Measurements from ENCODE around the gene RASA4B.
A peak's percentile ranks its signal among the peaks of the same experiment; 100 is the strongest.

The RASA4B gene

DNA sequence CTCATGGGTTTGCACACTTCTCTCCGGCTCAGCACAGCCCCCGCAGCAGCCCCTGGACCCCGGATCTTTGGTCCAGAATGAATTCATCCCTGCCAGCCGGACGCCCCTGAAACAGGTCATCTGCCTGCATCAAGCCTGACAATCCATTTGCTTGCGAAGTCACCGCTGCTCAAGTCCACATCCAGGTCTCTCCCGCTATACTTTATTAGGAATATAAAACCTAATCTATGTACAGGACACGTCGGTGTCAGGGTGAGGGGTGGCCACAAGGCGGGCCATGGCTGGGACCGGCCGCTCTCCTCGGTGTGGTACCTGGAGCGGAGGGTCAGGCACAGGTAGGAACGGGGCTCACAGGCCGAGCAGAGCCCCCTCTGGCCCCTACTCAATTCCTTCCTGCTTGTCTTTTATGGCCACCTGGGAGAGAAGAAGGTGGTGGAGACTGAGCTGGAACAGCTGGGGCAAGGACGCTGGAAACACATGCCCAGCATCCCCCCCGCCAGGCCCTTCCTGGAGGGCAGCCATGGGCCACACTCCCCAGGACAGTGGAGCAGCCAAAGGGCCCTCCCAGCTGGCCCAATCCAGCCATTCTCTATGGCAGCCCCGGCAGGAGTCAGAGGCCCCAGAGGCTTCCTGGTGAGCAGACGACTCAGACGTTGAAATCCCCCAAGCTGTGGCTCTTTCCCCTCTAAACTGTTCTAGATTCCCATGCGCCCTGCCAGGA is 44.1 kb downstream of the RASA4B start:
- no peak for DNase-seq
- TF ChIP-seq POLR2A (IDR thresholded peaks at IDR 0.05; ENCODE audit: low read length) (no peak), GATA1 (IDR thresholded peaks at IDR 0.05; ENCODE audit: low read depth, low read length) (no peak)

DNA sequence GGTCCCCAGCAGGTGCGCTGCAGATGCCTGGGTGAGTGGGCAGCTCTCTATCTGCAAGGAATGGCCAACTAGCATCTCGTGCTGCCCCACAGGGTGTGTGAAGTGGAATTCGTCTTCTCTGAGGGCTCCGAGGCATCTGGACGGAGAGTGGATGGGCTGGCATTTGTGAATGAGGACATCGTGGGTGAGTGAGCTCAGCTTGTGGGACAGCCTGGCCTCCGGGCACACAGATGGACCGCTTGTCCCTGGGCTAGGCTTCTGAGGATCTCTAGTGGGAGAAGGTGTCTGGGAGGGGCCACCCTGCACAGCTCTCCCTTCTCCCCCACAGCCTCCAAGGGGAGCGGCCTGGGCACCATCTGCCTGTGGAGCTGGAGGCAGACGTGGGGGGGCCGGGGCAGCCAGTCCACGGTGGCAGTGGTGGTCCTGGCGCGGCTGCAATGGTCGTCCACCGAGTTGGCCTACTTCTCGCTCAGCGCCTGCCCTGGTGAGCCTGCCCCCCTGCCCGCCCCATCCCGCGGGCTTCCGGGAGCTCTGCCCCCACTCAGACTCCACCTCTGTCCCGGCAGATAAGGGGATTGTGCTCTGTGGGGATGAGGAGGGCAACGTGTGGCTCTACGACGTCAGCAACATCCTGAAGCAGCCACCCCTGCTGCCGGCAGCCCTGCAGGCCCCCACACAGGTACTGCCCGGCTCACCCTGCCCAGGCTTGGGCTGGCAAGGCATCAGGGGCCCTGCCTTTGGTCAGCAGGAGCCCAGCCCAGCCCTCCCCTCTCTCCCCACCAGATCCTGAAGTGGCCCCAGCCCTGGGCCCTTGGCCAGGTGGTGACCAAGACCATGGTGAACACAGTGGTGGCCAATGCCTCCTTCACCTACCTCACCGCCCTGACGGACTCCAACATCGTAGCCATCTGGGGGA is 45.2 kb downstream of the RASA4B start:
- TF ChIP-seq GATA1 (IDR thresholded peaks at IDR 0.05; ENCODE audit: low read depth, low read length) (no peak), POLR2A (IDR thresholded peaks at IDR 0.05; ENCODE audit: low read length) (no peak)
- peak; percentile 13 to 29 for DNase-seq

DNA sequence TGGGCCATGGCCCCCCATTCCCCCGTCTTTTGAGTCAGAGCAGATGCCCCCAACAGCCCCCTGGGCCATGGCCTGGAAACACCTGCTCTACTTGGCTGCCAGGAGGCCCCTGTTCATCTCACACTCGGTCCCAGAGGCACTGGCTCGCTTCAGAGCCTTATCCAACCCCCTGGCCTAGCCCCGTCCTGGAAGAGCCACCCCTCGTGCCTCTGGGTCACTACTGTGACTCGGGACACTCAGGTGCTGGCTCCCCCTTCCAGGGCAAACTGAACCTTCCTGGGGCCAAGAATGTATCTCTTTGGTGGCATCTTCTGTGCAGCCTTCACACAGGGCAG is 45.8 kb downstream of the RASA4B start:
- DNase-seq: no peak
- TF ChIP-seq GATA1 (IDR thresholded peaks at IDR 0.05; ENCODE audit: low read depth, low read length): no peak
- TF ChIP-seq POLR2A (IDR thresholded peaks at IDR 0.05; ENCODE audit: low read length): no peak

DNA sequence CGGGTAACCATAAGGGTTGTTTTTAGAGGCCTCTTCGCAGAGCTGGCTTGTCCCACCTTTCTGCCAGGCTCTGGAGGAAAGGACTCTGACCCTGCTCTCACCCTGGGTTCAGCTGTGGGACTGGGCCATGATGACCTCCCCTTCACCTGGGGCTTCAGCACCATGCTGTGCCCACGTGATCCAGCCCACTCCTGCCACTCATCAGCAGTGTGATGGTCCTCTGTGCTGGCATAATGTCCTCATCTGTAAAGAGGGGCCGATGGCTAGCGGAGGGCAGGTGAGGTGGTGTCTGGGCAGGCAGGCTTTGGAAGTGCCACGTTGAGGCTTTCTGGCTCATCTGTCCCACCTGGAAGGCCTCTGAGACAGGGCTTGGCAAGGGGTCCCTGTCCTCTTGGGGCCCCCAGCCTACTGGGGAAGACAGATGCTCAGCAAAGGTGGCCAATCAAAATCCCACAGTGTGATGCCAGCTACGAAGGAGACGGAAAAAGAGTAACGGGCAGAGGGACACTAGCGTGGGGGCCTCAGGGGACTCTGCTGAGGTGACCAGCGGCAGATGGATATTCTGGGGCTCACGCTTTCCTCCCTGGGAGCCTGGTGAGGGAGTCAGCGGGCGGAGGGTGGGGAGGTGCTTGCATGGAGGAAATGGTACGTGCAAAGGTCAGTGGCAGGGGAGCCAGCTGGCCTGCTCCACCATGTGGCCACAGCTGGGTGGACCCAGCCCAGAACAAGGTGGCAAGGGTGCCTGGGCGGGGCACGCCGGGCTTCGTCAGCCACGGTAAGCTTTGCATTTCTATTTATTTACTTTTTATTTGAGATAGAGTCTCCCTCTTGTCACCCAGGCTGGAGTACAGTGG is 47.4 kb downstream of the RASA4B start:
- DNase-seq: no peak
- no peak for TF ChIP-seq POLR2A (IDR thresholded peaks at IDR 0.05; ENCODE audit: low read length)
- TF ChIP-seq GATA1 (IDR thresholded peaks at IDR 0.05; ENCODE audit: low read depth, low read length): no peak

DNA sequence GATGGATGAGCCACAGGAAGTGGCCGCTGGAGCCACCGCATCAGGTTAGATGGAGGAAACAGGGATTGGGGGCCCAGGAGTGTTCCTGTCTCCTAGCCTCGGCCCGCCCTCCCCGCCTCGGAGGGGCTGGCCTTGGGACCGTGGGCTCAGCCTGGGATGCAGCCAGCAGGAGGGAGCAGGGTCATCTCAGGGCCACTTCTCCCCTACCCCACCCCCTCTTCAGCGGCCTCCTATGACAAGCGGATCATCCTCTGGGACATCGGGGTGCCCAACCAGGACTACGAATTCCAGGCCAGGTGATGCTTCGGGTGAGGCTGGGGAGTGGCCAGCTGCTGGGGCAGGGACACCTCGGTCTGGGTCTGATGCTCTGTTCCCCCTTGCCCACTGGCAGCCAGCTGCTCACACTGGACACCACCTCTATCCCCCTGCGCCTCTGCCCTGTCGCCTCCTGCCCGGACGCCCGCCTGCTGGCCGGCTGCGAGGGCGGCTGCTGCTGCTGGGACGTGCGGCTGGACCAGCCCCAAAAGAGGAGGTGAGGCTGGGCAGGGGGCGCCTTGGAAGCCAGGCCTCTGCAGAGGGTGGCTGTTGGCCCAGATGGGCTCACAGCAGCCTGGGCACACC is 48.1 kb downstream of the RASA4B start:
- no peak for DNase-seq
- no peak for TF ChIP-seq GATA1 (IDR thresholded peaks at IDR 0.05; ENCODE audit: low read depth, low read length)

DNA sequence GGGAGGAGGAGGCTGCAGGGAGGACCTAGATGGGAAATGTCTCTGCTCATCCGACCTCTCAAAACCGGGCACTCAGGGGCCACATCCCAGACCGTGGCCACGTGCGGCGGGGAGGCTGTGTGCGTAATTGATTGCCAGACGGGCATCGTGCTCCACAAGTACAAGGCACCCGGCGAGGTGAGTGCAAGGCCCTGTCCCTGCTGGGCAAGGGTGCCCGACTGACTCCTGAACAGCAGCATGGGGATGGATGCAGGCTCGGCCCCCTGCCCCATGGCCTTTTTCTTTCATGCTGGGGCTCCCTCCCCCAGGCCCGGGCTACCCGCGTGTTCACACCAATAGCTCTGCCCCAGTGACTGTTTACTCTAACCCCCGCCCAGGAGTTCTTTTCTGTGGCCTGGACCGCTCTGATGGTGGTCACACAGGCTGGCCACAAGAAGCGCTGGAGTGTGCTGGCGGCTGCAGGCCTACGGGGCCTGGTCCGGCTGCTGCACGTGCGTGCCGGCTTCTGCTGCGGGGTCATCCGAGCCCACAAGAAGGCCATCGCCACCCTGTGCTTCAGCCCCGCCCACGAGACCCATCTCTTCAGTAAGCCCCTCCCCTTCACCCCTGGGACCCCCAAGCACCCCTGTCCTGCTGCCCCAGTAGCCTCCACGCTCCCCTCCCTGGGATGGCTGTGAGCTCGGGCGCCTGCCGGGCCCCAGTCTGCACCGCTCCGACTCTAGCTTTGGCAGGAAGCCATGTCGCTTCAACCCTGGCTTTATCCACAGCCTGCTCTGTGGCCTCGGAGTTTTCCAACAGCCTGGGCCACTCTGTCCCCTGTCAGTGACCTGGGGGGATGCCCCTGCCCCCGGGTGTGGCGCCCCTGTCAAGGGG is 48.9 kb downstream of the RASA4B start:
- TF ChIP-seq POLR2A (IDR thresholded peaks at IDR 0.05; ENCODE audit: low read length): no peak
- TF ChIP-seq GATA1 (IDR thresholded peaks at IDR 0.05; ENCODE audit: low read depth, low read length): no peak
- no peak for DNase-seq

DNA sequence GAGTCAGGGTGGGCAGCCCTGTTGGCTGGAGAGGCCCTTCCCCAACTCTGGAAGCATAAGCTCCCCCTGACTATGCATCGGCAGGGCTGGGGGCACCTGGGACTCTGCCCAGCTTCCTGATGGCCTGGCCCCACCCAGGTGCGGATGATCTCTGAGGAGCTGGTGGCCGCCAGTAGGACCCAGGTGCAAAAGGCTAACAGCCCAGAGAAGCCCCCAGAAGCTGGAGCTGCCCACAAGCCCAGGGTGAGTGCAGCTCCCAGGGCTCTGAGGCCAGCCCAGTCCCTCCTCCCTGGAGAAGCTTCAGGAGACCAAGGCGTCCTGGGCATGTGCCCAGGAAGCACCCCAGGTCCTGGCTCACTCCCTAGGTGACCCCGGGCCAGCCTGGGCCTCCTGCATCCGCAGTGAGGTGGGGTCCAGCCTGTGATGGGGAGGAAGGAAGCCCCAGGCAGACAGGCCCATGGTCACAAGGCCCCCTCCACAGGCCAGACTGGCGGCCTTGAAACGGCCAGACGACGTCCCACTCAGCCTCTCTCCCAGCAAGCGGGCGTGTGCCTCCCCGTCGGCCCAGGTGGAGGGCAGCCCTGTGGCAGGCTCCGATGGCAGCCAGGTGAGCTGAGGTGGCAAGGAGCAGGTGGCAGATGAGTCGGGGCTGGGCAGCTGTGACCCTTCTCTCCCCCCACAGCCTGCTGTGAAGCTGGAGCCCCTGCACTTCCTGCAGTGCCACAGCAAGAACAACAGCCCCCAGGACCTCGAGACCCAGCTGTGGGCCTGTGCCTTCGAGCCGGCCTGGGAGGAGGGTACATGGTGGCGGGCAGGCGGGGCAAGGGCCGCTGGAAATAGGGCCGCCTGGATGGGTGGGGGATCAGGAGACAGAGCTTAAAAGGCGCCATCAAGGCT is 49.7 kb downstream of the RASA4B start:
- no peak for DNase-seq
- TF ChIP-seq GATA1 (IDR thresholded peaks at IDR 0.05; ENCODE audit: low read depth, low read length): no peak
- no peak for TF ChIP-seq POLR2A (IDR thresholded peaks at IDR 0.05; ENCODE audit: low read length)

DNA sequence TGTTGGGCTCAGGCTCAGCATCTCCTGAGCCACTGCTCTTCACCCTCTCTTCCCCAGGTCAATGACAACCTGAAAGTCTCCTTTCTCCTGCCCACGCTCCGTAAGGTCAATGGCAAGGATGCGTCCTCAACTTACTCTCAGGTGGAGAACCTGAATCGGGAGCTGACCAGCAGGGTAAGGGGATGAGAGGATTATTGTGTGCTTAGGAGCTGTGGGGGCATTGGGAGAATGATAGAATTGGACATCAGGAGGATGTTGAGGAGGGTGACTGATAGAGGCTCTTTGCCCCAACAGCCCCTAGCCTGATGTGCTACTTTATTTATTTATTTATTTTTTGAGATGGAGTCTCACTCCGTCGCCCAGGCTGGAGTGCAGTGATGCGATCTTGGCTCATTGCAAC is 51.5 kb downstream of the RASA4B start:
- DNase-seq: no peak
- TF ChIP-seq GATA1 (IDR thresholded peaks at IDR 0.05; ENCODE audit: low read depth, low read length) (no peak), POLR2A (IDR thresholded peaks at IDR 0.05; ENCODE audit: low read length) (no peak)

DNA sequence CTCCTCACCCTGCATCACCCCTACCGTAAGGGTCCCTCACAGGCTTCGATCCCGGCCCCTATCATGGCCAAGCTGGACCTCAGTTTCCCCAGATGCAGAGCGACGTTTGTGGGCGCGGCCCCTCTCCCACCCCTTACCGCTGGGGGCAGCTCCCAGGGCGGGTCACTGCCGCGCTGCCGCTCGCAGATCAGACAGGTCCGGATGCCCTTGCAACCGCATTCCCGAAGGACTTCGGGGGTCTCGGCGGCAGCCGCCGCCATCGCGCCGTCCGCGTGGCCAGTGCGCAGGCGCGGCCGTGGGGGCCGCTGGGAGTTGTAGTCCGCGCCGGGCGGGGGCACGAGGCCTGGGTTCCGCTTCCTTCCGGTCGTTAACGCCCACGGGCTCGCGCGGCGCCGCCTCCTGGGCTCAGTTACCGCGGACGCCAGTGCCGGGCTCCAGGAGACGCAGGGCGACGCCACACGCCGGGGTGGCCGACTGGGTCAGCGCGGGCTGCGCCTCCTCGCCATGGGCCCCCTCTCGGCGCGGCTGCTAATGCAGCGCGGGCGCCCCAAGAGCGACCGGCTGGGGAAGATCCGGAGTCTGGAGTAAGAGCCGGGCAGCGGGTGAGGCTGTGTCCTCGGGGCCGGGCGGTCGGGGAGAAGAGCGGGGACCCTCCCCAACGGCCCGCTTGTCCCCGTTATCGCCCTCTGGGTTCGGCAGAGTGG is 52.8 kb downstream of the RASA4B start, which contains the start of the genes ALKBH4 and LRWD1:
Gene ALKBH4, minus strand, starts transcription at position 287 of the 704 bp plus-strand sequence. Its CDS starts 27 bp downstream, at position 260.
Gene LRWD1, plus strand, starts transcription at position 408 of the 704 bp plus-strand sequence. Its CDS starts 97 bp downstream, at position 505.
- TF ChIP-seq POLR2A (IDR thresholded peaks at IDR 0.05; ENCODE audit: low read length) (peak; percentile 70), GATA1 (IDR thresholded peaks at IDR 0.05; ENCODE audit: low read depth, low read length) (no peak)
- DNase-seq: peak; percentile 94 to 97

DNA sequence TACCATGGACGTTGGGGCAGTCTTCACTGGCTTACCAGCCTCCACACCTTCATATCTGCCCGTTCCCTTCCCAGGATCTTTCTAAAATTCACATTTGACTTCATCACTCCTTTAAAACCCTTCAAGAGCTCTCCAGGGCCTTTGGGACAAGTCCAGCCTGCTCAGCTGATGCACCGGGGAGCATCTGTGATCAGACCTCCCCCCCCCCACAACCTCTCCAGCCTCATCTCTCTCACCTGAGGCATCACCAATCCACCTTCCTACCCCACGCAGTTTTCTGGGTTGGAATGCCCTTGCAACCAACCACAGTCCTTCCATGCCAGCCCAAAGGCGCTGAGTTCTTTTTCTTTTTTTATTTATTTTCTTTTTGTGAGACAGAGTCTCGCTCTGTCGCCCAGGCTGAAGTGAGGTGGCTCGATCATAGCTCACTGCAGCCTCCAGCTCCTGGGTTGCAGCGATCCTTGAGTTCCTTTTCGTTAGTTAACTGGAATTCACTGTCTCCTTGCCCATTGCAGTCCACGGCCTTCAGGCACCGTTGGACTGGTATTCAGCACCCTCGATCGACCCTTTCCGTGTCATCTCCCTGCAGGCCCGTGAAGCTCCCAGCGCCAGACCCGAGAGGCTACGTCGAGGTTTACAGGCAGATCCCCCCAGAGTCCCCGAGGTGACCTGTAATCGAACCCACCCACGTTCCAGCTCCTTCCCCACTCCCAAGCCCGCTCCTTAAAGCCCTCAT is 53.6 kb downstream of the RASA4B start:
- TF ChIP-seq GATA1 (IDR thresholded peaks at IDR 0.05; ENCODE audit: low read depth, low read length) (no peak), POLR2A (IDR thresholded peaks at IDR 0.05; ENCODE audit: low read length) (no peak)
- DNase-seq: peak; percentile 55 to 65

Data from erythroblast (primary cell).